ENCODE measurements around the gene RGS13. TPM values are rescaled to one million over a fixed set of nuclear protein-coding genes. Genes with fewer than 3 reads are reported as not detected.

The RGS13 gene
- total and polyA plus RNA-seq, 7 donors = 0.03 to 0.25 (median 0.11) TPM; not detected in 2

DNA sequence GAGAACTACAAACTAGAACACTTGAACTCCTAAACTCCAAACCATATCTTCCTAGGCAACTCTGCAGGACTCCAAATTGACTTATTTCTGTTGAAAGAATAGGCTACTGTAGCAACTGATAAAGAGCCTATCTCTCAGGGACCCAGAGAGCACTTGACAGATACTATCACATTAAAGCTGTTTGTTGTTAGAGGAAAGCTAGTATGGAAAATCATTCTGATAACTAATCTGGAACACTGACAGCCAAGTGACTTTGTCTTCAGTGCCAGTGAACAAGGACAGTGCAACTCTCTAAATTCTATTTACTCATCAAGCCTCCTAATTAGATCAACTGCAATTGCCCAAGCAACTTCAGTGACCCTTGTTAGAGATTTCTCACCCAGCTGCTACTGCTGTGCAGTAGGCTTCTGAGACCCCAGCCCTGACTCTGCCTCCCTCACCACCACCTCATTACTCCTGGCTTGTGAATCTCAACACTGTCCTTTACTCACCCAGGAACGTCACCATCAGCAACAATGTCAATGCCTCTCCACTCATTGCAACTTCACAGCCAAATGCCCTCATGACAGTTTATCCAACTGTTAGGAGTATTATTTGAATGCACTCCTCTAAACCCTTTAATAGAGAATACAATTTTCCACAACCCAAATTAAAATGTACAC lies 7.4 kb upstream of the RGS13 start:
- H3K4me3 ChIP-seq = no peak overlapping the region
- no peaks in the 10 kb centered on the region for H3K36me3 ChIP-seq (ENCODE audit: insufficient read depth in 1 of 2, low read depth in 1 of 2)
- DNase-seq (no peak), ATAC-seq (no peak)
- TF ChIP-seq, protein P1, sequence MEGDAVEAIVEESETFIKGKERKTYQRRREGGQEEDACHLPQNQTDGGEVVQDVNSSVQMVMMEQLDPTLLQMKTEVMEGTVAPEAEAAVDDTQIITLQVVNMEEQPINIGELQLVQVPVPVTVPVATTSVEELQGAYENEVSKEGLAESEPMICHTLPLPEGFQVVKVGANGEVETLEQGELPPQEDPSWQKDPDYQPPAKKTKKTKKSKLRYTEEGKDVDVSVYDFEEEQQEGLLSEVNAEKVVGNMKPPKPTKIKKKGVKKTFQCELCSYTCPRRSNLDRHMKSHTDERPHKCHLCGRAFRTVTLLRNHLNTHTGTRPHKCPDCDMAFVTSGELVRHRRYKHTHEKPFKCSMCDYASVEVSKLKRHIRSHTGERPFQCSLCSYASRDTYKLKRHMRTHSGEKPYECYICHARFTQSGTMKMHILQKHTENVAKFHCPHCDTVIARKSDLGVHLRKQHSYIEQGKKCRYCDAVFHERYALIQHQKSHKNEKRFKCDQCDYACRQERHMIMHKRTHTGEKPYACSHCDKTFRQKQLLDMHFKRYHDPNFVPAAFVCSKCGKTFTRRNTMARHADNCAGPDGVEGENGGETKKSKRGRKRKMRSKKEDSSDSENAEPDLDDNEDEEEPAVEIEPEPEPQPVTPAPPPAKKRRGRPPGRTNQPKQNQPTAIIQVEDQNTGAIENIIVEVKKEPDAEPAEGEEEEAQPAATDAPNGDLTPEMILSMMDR (IDR thresholded peaks at IDR 0.05) = no peak
- 84 to 96% (median 95%) methylated on average over 1 of the region's 1 CpG for WGBS, 3 donors
- H3K27ac ChIP-seq = no peak overlapping the region
- H3K9me3 ChIP-seq = no peaks in the 10 kb centered on the region
- H3K4me1 ChIP-seq = no peaks in the 10 kb centered on the region
- H3K27me3 ChIP-seq (ENCODE audit: insufficient read depth in 3 of 3, low read length in 2 of 3) = no peaks in the 10 kb centered on the region
- intact Hi-C loops (cut with DNase I) = no loop called here

DNA sequence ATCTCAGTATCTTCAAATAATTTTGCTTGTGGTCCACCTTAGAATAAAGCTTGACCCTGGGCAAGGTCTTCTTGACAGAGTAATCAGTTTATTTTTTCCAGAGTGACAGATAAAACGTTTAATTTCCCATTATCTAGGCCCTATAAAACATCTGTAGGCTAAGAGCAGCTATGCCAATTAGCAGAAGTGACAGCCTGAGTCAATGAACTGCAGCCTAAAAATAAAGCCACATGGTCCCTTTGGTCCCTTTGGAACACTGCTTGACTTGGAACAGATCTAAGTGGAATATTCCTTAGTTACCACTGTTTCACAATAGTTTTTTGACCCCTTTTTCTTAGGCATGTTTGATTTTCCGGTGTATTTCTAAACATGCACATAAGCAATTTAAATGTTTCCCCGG lies 6.3 kb upstream of the RGS13 start:
- no peaks in the 10 kb centered on the region for H3K36me3 ChIP-seq (ENCODE audit: insufficient read depth in 1 of 2, low read depth in 1 of 2)
- intact Hi-C loops (cut with DNase I) = no loop called here
- H3K9me3 ChIP-seq = no peaks in the 10 kb centered on the region
- DNase-seq (no peak), ATAC-seq (no peak)
- 54 to 66% (median 62%) methylated on average over 3 of the region's 3 CpGs for WGBS, 3 donors
- no peak overlapping the region for H3K4me3 ChIP-seq
- H3K27me3 ChIP-seq (ENCODE audit: insufficient read depth in 3 of 3, low read length in 2 of 3) = no peaks in the 10 kb centered on the region
- H3K4me1 ChIP-seq = no peaks in the 10 kb centered on the region
- TF ChIP-seq, protein P1 (IDR thresholded peaks at IDR 0.05) = no peak
- H3K27ac ChIP-seq = no peak overlapping the region

DNA sequence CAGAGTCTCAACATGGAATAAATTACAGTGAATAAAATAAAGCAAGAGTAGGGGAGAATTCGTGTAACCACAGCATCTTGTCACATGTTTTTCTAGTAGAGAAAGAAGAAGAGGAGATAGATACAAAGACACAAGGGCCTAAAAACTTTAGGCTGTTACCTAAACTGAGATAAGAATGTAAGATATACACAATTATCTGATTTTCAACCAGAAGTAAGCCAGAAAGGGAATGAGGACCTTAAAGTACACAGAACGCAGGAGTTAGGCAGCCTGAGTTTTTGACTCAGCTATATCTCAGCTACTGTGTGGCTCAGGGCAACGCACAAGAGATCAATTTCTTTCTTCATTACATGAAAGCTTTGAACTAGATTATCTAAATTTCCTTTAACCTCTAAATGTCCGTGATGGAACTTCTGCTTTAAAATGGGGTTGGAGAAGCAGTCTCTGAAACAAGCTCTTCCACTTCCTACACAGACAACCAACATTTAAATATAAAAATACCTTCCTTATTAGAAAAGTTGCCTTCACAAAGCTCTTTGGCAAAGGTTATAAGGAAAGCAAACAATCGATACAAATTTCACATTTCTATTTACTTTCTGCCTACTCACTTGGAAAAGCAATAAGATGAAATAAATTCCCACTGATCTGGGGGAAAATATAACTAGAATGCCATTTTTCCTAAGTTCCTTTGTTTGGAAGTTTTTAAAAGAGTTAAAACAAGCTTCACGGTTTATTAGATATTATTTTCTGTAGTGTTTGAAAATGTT lies 5.2 kb upstream of the RGS13 start:
- ATAC-seq = no peak
- Histone ChIP-seq H3K27me3 (ENCODE audit: insufficient read depth in 3 of 3, low read length in 2 of 3) (no peaks in the 10 kb centered on the region), H3K27ac (no peak overlapping the region), H3K9me3 (no peaks in the 10 kb centered on the region), H3K4me3 (no peak overlapping the region), H3K36me3 (ENCODE audit: insufficient read depth in 1 of 2, low read depth in 1 of 2) (no peaks in the 10 kb centered on the region), H3K4me1 (no peaks in the 10 kb centered on the region)
- TF ChIP-seq, protein P1 (IDR thresholded peaks at IDR 0.05) = no peak
- intact Hi-C loops (cut with DNase I) = no loop called here
- 67 to 76% (median 71%) methylated on average over 6 of the region's 6 CpGs for WGBS, 3 donors
- no peak for DNase-seq

DNA sequence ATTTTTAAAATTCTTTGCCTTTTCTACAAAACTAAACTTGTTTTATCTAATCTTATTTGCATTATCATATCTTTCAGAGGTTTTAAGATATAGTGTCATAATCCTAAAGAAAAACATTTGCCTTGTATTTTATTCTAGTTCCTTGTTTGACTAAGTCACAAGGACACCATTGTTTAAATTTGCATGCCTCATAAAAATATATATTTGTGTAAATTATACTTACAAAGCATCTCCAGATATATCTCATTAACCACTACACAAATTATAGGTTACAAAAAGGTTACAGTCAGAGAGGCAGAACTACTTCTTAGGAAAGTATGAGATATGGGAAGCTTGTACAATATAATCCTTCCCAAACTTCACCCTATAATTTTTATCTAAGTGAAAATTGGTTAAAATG lies 4.2 kb upstream of the RGS13 start:
- DNase-seq (no peak), ATAC-seq (no peak)
- intact Hi-C loops (cut with DNase I) = no loop called here
- no peak overlapping the region for H3K27ac ChIP-seq
- no peaks in the 10 kb centered on the region for H3K36me3 ChIP-seq (ENCODE audit: insufficient read depth in 1 of 2, low read depth in 1 of 2)
- H3K27me3 ChIP-seq (ENCODE audit: insufficient read depth in 3 of 3, low read length in 2 of 3) = no peaks in the 10 kb centered on the region
- H3K9me3 ChIP-seq = no peaks in the 10 kb centered on the region
- no peaks in the 10 kb centered on the region for H3K4me1 ChIP-seq
- TF ChIP-seq, protein P1 (IDR thresholded peaks at IDR 0.05) = no peak
- no peak overlapping the region for H3K4me3 ChIP-seq
